ENCODE data around the gene IPCEF1. TPM values are rescaled to one million over a fixed set of nuclear protein-coding genes. Genes with fewer than 3 reads are reported as not detected.

The IPCEF1 gene
- polyA plus RNA-seq, 2 of the 4 experiments (the other 2 are of a cell fraction), result 0.01 TPM; not detected in 1

DNA sequence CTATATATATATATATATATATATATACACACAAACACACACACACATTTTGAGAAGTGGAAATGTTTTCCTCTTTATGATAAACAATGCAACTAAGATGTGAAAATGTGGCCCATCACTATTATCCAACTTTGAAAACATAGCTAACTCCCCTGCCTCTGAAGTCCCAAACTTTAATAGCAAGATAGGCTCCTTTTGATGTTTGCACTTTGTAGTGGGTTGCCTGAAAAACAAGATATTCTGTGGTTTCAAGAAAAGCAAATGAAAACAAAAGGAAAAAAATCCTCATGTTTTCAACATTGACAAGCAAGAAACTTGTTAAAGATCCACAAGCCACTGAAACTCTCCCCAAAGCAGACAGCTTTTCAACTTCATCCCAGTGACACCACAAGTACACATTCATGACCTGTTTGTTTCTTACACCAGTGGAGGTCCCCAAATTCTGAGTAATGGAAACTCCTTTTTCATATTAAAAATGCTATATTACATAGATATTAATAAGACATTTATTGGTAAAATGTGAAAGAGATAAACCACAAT lies 90.0 kb downstream of the IPCEF1 start:
- CTCF ChIA-PET, result interaction anchor here (1.1 to 1.4 kb wide), 2 partner anchors 11 to 113 kb away, joined by 3 to 5 read pairs; no protein-coding TSS in a partner anchor
- Histone ChIP-seq H3K9me3 (no peaks in the 10 kb centered on the region), H3K4me1 (no peaks in the 10 kb centered on the region), H3K4me2 (no peak overlapping the region), H3K4me3 (no peak overlapping the region), H3K27ac (no peak overlapping the region)
- TF ChIP-seq RNF2 (IDR thresholded peaks at IDR 0.05; ENCODE audit: borderline replicate concordance, low read depth) (no peak), HOXB5 (CRISPR knock-in tag; IDR thresholded peaks at IDR 0.05) (no peak), HDAC2 (IDR thresholded peaks at IDR 0.05) (no peak)
- FAIRE-seq (no peak), DNase-seq (ENCODE audit: low read depth in 1 of 2, low spot score in 1 of 2) (no peak), ATAC-seq (no peak)
- POLR2A ChIA-PET, result no interaction called here

- Histone ChIP-seq H3K4me3 (no peak overlapping the region), H3K4me2 (no peak overlapping the region), H3K27ac (no peak overlapping the region), H3K4me1 (no peaks in the 10 kb centered on the region), H3K9me3 (no peaks in the 10 kb centered on the region)
- DNase-seq (ENCODE audit: low read depth in 1 of 2, low spot score in 1 of 2) (no peak), FAIRE-seq (no peak), ATAC-seq (no peak)
- ChIA-PET POLR2A (no interaction called here), CTCF (interaction anchor here (1.6 kb wide), 1 partner anchor 15 kb away, joined by 3 read pairs; no protein-coding TSS in a partner anchor)
- 70% methylated on average over 7 of the region's 7 CpGs for WGBS (ENCODE audit: missing lambda C conversion rate)
- no peak for TF ChIP-seq KDM5A (IDR thresholded peaks at IDR 0.05)
- no peak for TF ChIP-seq NFE2L2 (conservative IDR thresholded peaks at IDR 0.05; ENCODE audit: low read length)
- no peak for TF ChIP-seq HOXB5 (CRISPR knock-in tag; IDR thresholded peaks at IDR 0.05)
- TF ChIP-seq REST (IDR thresholded peaks at IDR 0.05), result no peak
- TF ChIP-seq JUNB (IDR thresholded peaks at IDR 0.05), result no peak
- TF ChIP-seq RARB (CRISPR knock-in tag; IDR thresholded peaks at IDR 0.05), result no peak
- TF ChIP-seq HEYL (CRISPR knock-in tag; IDR thresholded peaks at IDR 0.05), result no peak
- TF ChIP-seq POLR2A (IDR thresholded peaks at IDR 0.05; ENCODE audit: low read length), result no peak
- TF ChIP-seq FOSL2 (IDR thresholded peaks at IDR 0.05), result no peak
- TF ChIP-seq FOSL2 (CRISPR knock-in tag; IDR thresholded peaks at IDR 0.05), result no peak
- TF ChIP-seq, protein P1, sequence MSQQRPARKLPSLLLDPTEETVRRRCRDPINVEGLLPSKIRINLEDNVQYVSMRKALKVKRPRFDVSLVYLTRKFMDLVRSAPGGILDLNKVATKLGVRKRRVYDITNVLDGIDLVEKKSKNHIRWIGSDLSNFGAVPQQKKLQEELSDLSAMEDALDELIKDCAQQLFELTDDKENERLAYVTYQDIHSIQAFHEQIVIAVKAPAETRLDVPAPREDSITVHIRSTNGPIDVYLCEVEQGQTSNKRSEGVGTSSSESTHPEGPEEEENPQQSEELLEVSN (IDR thresholded peaks at IDR 0.05; ENCODE audit: borderline replicate concordance, low read depth), result no peak
- no peak for TF ChIP-seq ZNF302 (CRISPR knock-in tag; IDR thresholded peaks at IDR 0.05)
- TF ChIP-seq SMC3 (IDR thresholded peaks at IDR 0.05), result no peak
- no peak for TF ChIP-seq BHLHE40 (IDR thresholded peaks at IDR 0.05; ENCODE audit: low read depth, low read length)
Measured at GRCh38 chr6:154261688-154262397, 94.8 kb downstream of the IPCEF1 start.

DNA sequence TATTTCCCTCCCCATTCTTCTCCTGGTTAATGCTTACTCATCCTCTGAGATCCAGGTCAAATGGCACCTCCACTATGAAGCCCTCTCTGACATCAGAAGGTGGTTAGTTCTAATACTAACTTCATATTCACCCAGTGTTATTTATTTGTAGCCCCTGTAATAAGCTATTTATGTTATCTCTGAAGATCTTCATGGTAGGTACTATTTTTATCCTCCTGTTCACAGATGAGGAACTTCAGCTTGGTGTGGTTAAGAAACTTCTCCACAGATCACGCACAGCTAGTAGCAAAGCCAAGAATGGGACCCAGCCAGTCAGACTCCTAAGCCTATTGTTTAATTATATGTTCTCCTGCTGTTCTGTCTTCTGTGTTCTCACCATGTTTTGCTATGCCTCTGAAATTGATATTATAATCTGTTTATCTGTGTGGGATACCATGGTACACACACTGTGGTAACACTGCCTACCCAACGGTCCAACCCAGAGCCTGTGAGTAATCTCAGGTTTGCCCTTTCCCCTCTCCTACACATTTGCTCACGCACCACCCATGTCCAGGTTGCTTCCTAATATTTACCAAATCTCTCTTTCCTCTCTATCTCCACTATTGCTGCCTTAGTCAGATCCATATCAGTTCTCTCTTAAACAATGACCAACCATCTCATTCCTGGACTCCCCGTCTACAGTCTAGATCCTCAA lies 98.4 kb downstream of the IPCEF1 start:
- Histone ChIP-seq H3K4me2 (no peak overlapping the region), H3K4me1 (no peaks in the 10 kb centered on the region), H3K4me3 (no peak overlapping the region), H3K9me3 (0 out of 3 replicates have a peak, but pooled peaks cover 2% of the 10 kb centered on the region), H3K27ac (no peak overlapping the region)
- ATAC-seq, result no peak
- 35% methylated on average over 4 of the region's 4 CpGs for WGBS (ENCODE audit: missing lambda C conversion rate)
- ChIA-PET CTCF (no interaction called here), POLR2A (no interaction called here)
- DNase-seq (ENCODE audit: low read depth in 1 of 2, low spot score in 1 of 2), result no peak
- TF ChIP-seq, protein P2, sequence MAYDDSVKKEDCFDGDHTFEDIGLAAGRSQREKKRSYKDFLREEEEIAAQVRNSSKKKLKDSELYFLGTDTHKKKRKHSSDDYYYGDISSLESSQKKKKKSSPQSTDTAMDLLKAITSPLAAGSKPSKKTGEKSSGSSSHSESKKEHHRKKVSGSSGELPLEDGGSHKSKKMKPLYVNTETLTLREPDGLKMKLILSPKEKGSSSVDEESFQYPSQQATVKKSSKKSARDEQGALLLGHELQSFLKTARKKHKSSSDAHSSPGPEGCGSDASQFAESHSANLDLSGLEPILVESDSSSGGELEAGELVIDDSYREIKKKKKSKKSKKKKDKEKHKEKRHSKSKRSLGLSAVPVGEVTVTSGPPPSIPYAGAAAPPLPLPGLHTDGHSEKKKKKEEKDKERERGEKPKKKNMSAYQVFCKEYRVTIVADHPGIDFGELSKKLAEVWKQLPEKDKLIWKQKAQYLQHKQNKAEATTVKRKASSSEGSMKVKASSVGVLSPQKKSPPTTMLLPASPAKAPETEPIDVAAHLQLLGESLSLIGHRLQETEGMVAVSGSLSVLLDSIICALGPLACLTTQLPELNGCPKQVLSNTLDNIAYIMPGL (CRISPR knock-in tag; IDR thresholded peaks at IDR 0.05; ENCODE audit: borderline replicate concordance), result no peak
- TF ChIP-seq NFE2L2 (conservative IDR thresholded peaks at IDR 0.05; ENCODE audit: low read length) (no peak), CHD2 (IDR thresholded peaks at IDR 0.05; ENCODE audit: low read length, partially characterized antibody) (no peak), USF2 (IDR thresholded peaks at IDR 0.05) (no peak), SREBF2 (IDR thresholded peaks at IDR 0.05) (no peak), BHLHE40 (IDR thresholded peaks at IDR 0.05; ENCODE audit: low read depth, low read length) (no peak), CHD4 (IDR thresholded peaks at IDR 0.05; ENCODE audit: borderline replicate concordance) (no peak), HEYL (CRISPR knock-in tag; IDR thresholded peaks at IDR 0.05) (no peak)
- no peak for FAIRE-seq
